Measurements from ENCODE around the gene OSBPL1A.

DNA sequence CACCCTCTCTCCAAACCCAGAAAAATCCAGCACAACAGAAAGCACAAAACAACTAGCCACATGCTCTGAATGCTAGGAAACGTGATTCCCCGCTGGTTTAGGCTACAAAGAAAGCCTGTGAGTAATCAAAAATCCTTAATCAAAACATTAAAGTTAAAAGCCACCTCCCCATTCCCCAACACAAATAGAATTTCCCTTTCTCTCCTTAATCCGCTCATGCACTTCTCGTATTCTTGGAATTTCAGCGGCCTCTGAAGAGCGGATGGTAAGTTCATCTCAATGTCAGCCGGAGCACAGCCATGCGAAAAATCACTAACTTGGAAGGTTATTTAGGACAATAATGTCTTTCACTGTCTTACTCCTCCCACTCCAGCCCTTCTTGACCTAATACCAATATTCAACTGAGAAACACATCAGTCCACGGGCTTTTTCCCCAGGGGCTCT lies 126.7 kb downstream of the OSBPL1A start:
- TF ChIP-seq, protein P1, sequence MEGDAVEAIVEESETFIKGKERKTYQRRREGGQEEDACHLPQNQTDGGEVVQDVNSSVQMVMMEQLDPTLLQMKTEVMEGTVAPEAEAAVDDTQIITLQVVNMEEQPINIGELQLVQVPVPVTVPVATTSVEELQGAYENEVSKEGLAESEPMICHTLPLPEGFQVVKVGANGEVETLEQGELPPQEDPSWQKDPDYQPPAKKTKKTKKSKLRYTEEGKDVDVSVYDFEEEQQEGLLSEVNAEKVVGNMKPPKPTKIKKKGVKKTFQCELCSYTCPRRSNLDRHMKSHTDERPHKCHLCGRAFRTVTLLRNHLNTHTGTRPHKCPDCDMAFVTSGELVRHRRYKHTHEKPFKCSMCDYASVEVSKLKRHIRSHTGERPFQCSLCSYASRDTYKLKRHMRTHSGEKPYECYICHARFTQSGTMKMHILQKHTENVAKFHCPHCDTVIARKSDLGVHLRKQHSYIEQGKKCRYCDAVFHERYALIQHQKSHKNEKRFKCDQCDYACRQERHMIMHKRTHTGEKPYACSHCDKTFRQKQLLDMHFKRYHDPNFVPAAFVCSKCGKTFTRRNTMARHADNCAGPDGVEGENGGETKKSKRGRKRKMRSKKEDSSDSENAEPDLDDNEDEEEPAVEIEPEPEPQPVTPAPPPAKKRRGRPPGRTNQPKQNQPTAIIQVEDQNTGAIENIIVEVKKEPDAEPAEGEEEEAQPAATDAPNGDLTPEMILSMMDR (IDR thresholded peaks at IDR 0.05; ENCODE audit: insufficient read depth, low read length): no peak
- TF ChIP-seq POLR2AphosphoS5 (IDR thresholded peaks at IDR 0.05; ENCODE audit: low read depth) (no peak), REST (IDR thresholded peaks at IDR 0.05; ENCODE audit: insufficient replicate concordance, low read depth) (no peak), GABPA (IDR thresholded peaks at IDR 0.05; ENCODE audit: low read depth) (no peak), SPI1 (IDR thresholded peaks at IDR 0.05; ENCODE audit: borderline replicate concordance, low read depth) (no peak)

Measured in HL-60 (cell line).